ENCODE results near the gene TFB1M. TPM values are rescaled to one million over a fixed set of nuclear protein-coding genes. Genes with fewer than 3 reads are reported as not detected.

TFB1M gene
- polyA plus RNA-seq, 2 of the 4 experiments (the other 2 are of a cell fraction): 9.8 to 19.5 TPM

DNA sequence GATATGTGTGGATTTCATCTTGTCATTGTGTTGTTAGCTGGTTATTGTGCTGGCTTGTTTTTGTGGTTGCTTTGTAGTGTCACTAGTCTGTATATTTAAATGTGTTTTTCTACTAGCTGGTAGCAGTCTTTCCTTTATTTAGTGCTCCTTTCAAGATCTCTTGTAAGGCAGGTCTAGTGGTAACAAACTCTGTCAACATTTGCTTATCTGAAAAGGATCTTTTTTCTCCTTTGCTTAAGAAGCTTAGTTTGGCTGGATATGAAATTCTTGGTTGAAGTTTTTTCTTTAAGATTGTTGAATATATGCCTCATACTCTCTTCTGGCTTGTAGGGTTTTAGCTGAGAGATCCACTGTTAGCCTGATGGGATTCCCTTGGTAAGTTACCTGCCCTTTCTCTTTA is 32.7 kb upstream of the TFB1M start:
- Histone ChIP-seq H3K9me3 (peaks cover 9% of the 10 kb centered on the region; the same call in 1 of the 3 replicates), H3K27ac (no peak overlapping the region), H3K4me1 (no peaks in the 10 kb centered on the region), H3K4me3 (no peak overlapping the region), H3K4me2 (no peak overlapping the region)
- ChIA-PET CTCF (interaction anchor here (1.5 kb wide), 1 partner anchor 17 kb away, joined by 3 read pairs; no protein-coding TSS in a partner anchor), POLR2A (no interaction called here)
- ATAC-seq (no peak), FAIRE-seq (no peak), DNase-seq (ENCODE audit: low read depth in 1 of 2, low spot score in 1 of 2) (no peak)
- TF ChIP-seq GATA3 (IDR thresholded peaks at IDR 0.05; ENCODE audit: borderline replicate concordance): no peak
- TF ChIP-seq CEBPB (IDR thresholded peaks at IDR 0.05): no peak
- TF ChIP-seq EHMT2 (IDR thresholded peaks at IDR 0.05; ENCODE audit: low read depth): no peak
- TF ChIP-seq PHF8 (IDR thresholded peaks at IDR 0.05; ENCODE audit: borderline replicate concordance, low read depth): no peak
- no peak for TF ChIP-seq HES2 (IDR thresholded peaks at IDR 0.05)
- TF ChIP-seq RAD21 (conservative IDR thresholded peaks at IDR 0.05 in 1 of 2, IDR thresholded peaks at IDR 0.05 in 1 of 2): no peak
- TF ChIP-seq MAFK (IDR thresholded peaks at IDR 0.05; ENCODE audit: partially characterized antibody): no peak
- TF ChIP-seq FOSL2 (IDR thresholded peaks at IDR 0.05): no peak
- no peak for TF ChIP-seq FOSL2 (CRISPR knock-in tag; IDR thresholded peaks at IDR 0.05)
- TF ChIP-seq JUNB (IDR thresholded peaks at IDR 0.05): no peak
- no peak for TF ChIP-seq HOXB5 (CRISPR knock-in tag; IDR thresholded peaks at IDR 0.05)
- TF ChIP-seq KDM1A (IDR thresholded peaks at IDR 0.05; ENCODE audit: low read depth): no peak
- TF ChIP-seq TFCP2L1 (CRISPR knock-in tag; IDR thresholded peaks at IDR 0.05): no peak
- no peak for TF ChIP-seq SMC3 (IDR thresholded peaks at IDR 0.05)

GRCh38 chr6:155344341-155345006 is 30.2 kb upstream of the TFB1M start:
- CTCF ChIA-PET: interaction anchor here (1.0 kb wide), 1 partner anchor 17 kb away, joined by 3 read pairs; no protein-coding TSS in a partner anchor
- FAIRE-seq (no peak), ATAC-seq (no peak), DNase-seq (ENCODE audit: low read depth in 1 of 2, low spot score in 1 of 2) (no peak)
- POLR2A ChIA-PET: no interaction called here
- Histone ChIP-seq H3K9me3 (peaks cover 15% of the 10 kb centered on the region; the same call in 1 of the 3 replicates), H3K4me3 (no peak overlapping the region), H3K27ac (no peak overlapping the region), H3K4me2 (no peak overlapping the region), H3K4me1 (no peaks in the 10 kb centered on the region)
- 68% methylated on average over 2 of the region's 2 CpGs for WGBS (ENCODE audit: missing lambda C conversion rate)
- TF ChIP-seq RCOR1 (IDR thresholded peaks at IDR 0.05; ENCODE audit: low read depth, low read length): no peak
- TF ChIP-seq TP53 (CRISPR knock-in tag; IDR thresholded peaks at IDR 0.05): no peak
- TF ChIP-seq RFX5 (IDR thresholded peaks at IDR 0.05): no peak
- TF ChIP-seq EHF (CRISPR knock-in tag; IDR thresholded peaks at IDR 0.05): no peak
- TF ChIP-seq CHD4 (IDR thresholded peaks at IDR 0.05; ENCODE audit: borderline replicate concordance): no peak
- no peak for TF ChIP-seq NPAS2 (CRISPR knock-in tag; IDR thresholded peaks at IDR 0.05; ENCODE audit: borderline replicate concordance)
- TF ChIP-seq ELK1 (IDR thresholded peaks at IDR 0.05; ENCODE audit: low read depth, low read length): no peak
- no peak for TF ChIP-seq MAFK (IDR thresholded peaks at IDR 0.05; ENCODE audit: partially characterized antibody)
- no peak for TF ChIP-seq ZSCAN20 (CRISPR knock-in tag; IDR thresholded peaks at IDR 0.05)
- TF ChIP-seq, protein P1, sequence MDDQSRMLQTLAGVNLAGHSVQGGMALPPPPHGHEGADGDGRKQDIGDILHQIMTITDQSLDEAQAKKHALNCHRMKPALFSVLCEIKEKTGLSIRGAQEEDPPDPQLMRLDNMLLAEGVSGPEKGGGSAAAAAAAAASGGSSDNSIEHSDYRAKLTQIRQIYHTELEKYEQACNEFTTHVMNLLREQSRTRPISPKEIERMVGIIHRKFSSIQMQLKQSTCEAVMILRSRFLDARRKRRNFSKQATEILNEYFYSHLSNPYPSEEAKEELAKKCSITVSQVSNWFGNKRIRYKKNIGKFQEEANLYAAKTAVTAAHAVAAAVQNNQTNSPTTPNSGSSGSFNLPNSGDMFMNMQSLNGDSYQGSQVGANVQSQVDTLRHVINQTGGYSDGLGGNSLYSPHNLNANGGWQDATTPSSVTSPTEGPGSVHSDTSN (IDR thresholded peaks at IDR 0.05): no peak
- no peak for TF ChIP-seq TFCP2L1 (CRISPR knock-in tag; IDR thresholded peaks at IDR 0.05)
- TF ChIP-seq SREBF2 (IDR thresholded peaks at IDR 0.05): no peak
- TF ChIP-seq FOSL2 (IDR thresholded peaks at IDR 0.05): no peak
- TF ChIP-seq FOSL2 (CRISPR knock-in tag; IDR thresholded peaks at IDR 0.05): no peak
- TF ChIP-seq, protein P2, sequence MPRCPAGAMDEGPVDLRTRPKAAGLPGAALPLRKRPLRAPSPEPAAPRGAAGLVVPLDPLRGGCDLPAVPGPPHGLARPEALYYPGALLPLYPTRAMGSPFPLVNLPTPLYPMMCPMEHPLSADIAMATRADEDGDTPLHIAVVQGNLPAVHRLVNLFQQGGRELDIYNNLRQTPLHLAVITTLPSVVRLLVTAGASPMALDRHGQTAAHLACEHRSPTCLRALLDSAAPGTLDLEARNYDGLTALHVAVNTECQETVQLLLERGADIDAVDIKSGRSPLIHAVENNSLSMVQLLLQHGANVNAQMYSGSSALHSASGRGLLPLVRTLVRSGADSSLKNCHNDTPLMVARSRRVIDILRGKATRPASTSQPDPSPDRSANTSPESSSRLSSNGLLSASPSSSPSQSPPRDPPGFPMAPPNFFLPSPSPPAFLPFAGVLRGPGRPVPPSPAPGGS (IDR thresholded peaks at IDR 0.05): no peak
- TF ChIP-seq RAD21 (conservative IDR thresholded peaks at IDR 0.05 in 1 of 2, IDR thresholded peaks at IDR 0.05 in 1 of 2): no peak
- TF ChIP-seq CHD2 (IDR thresholded peaks at IDR 0.05; ENCODE audit: low read length, partially characterized antibody): no peak

All from A549 (cell line).